SU-DHL-6 (cell line): ENCODE measurements around the gene KRTAP4-5.

Experiments used
- H2AFZ ChIP-seq: fragments of 200-600 bp; sonication (generic); 2 replicates; pipeline ENCODE4 v1.6.1; 2014; ENCODE audit warnings: low read depth, mild to moderate bottlenecking, moderate library complexity, mixed read lengths, antibody characterized with exemption, low read length; ENCODE audit not compliant: severe bottlenecking
- H3F3A ChIP-seq: fragments of 200-600 bp; shearing (Covaris generic); 2 replicates; pipeline ENCODE4 v1.6.0; 2016; ENCODE audit warnings: antibody characterized with exemption, mild to moderate bottlenecking; ENCODE audit not compliant: insufficient read depth
- H3K27ac ChIP-seq: fragments of 200-600 bp; sonication (generic); 2 replicates; pipeline ENCODE4 v1.5.1; 2016; ENCODE audit warnings: low read depth, mild to moderate bottlenecking, low read length, moderate library complexity, mixed read lengths
- H3K27me3 ChIP-seq: fragments of 200-600 bp; sonication (generic), shearing (Covaris generic); 2 replicates; pipeline ENCODE4 v1.6.0; 2014; ENCODE audit warnings: mild to moderate bottlenecking, low read length
- H3K36me3 ChIP-seq: fragments of 200-600 bp; sonication (generic); 2 replicates; pipeline ENCODE4 v1.6.1; 2014; ENCODE audit warnings: mild to moderate bottlenecking, low read length, mixed read lengths
- H3K4me2 ChIP-seq: fragments of 300-600, 200-600 bp; shearing (Covaris generic), sonication (generic); 2 replicates; pipeline ENCODE4 v1.6.0; 2014; ENCODE audit warnings: low read length, low read depth, mild to moderate bottlenecking; ENCODE audit not compliant: poor library complexity, severe bottlenecking
- H3K4me3 ChIP-seq: fragments of 200-600 bp; sonication (generic); 2 replicates; pipeline ENCODE4 v1.5.1; 2014; ENCODE audit warnings: antibody characterized with exemption, low read length, mild to moderate bottlenecking, mixed read lengths; ENCODE audit not compliant: insufficient read depth, poor library complexity, severe bottlenecking
- H3K79me2 ChIP-seq: fragments of 200-600 bp; sonication (generic); 2 replicates; pipeline ENCODE4 v1.6.1; 2014; ENCODE audit warnings: mild to moderate bottlenecking, low read length, moderate library complexity; ENCODE audit not compliant: insufficient read depth
- H3K9ac ChIP-seq: fragments of 200-600 bp; sonication (generic); 2 replicates; pipeline ENCODE4 v1.7.0; 2014; ENCODE audit warnings: mild to moderate bottlenecking, low read length
- H3K9me2 ChIP-seq: fragments of 200-600 bp; sonication (generic); replicated peaks from 2 replicates; pipeline ENCODE4 v1.6.1; 2014; ENCODE audit warnings: low read length; ENCODE audit not compliant: insufficient read depth
- H3K9me3 ChIP-seq: fragments of 200-600 bp; sonication (generic); 2 replicates; pipeline ENCODE4 v1.6.1; 2014; ENCODE audit warnings: low read length, mixed read lengths; ENCODE audit not compliant: insufficient read depth
- H4K20me1 ChIP-seq: fragments of 200-600 bp; sonication (generic); 2 replicates; pipeline ENCODE4 v1.6.1; 2014; ENCODE audit warnings: low read depth, mild to moderate bottlenecking, antibody characterized with exemption, low read length, moderate library complexity, mixed read lengths
- EZH2phosphoT487 ChIP-seq: fragments of 200-600 bp; sonication (generic), shearing (Covaris generic); conservative IDR thresholded peaks from 2 replicates; pipeline ENCODE4 v1.6.1; 2018; ENCODE audit warnings: mild to moderate bottlenecking, antibody characterized with exemption, low read length, moderate library complexity, mixed read lengths
- TF ChIP-seq, protein P1 (sequence below): fragments of 200-600 bp; sonication (generic); IDR thresholded peaks from one replicate; pipeline ENCODE4 v1.5.1; 2017; ENCODE audit warnings: antibody characterized with exemption, mild to moderate bottlenecking, low read length, moderate library complexity; ENCODE audit not compliant: insufficient read depth, poor library complexity, severe bottlenecking

KRTAP4-5 gene

DNA sequence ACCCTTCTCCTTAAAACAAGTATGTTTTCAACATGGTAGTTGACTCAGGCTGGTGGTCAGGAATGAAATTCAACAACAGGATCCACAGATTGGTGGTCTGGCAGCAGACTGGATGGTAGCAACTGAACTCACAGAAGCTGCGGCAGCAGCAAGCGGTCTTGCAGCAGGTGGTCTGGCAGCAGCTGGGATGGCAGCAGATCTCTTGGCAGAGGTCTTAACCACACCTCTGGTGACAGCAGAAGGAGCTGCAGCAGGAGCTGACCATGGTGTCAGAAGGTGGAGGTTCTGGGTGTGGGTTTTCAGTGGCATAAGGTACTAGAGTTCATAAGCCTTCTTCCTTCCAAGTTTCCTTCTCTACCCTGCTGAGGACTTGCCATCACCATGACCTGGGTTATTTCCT is 37.2 kb upstream of the KRTAP4-5 start:
- no peak overlapping the region for H3K27ac ChIP-seq
- H3K9ac ChIP-seq = no peak overlapping the region
- TF ChIP-seq, protein P1, sequence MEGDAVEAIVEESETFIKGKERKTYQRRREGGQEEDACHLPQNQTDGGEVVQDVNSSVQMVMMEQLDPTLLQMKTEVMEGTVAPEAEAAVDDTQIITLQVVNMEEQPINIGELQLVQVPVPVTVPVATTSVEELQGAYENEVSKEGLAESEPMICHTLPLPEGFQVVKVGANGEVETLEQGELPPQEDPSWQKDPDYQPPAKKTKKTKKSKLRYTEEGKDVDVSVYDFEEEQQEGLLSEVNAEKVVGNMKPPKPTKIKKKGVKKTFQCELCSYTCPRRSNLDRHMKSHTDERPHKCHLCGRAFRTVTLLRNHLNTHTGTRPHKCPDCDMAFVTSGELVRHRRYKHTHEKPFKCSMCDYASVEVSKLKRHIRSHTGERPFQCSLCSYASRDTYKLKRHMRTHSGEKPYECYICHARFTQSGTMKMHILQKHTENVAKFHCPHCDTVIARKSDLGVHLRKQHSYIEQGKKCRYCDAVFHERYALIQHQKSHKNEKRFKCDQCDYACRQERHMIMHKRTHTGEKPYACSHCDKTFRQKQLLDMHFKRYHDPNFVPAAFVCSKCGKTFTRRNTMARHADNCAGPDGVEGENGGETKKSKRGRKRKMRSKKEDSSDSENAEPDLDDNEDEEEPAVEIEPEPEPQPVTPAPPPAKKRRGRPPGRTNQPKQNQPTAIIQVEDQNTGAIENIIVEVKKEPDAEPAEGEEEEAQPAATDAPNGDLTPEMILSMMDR = no peak
- TF ChIP-seq EZH2phosphoT487 = no peak
- H2AFZ ChIP-seq = no peak overlapping the region
- H3K4me2 ChIP-seq = no peak overlapping the region
- no peak overlapping the region for H3K4me3 ChIP-seq
- no peaks in the 10 kb centered on the region for H3K36me3 ChIP-seq
- no peaks in the 10 kb centered on the region for H3K9me3 ChIP-seq
- no peaks in the 10 kb centered on the region for H3K27me3 ChIP-seq
- H3K9me2 ChIP-seq = no peaks in the 10 kb centered on the region
- H3F3A ChIP-seq = no peaks in the 10 kb centered on the region
- H4K20me1 ChIP-seq = no peaks in the 10 kb centered on the region
- H3K79me2 ChIP-seq = no peaks in the 10 kb centered on the region

DNA sequence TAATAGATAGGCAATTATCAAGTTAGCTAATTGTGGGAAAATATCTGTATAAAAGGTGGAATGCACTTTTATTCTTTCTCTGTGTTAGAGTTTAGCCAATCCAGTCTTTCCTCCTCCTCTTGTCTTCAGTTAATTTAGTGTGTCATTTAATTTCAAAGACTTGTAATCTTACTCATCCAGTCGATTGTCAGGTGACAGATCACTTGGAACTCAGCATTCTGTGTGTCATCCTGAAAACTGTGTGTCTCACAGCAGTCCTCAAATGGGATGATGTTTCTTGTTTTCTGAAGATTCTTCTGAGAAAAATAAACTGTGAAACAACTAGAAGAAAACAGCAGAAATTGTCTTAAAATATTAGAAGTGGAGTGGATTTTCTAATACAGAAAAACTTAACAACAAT is 35.4 kb upstream of the KRTAP4-5 start:
- H3F3A ChIP-seq = no peaks in the 10 kb centered on the region
- no peak overlapping the region for H3K9ac ChIP-seq
- no peaks in the 10 kb centered on the region for H3K9me2 ChIP-seq
- TF ChIP-seq EZH2phosphoT487 = no peak
- TF ChIP-seq, protein P1 = no peak
- no peaks in the 10 kb centered on the region for H3K9me3 ChIP-seq
- 0 out of 2 replicates have a peak, but pooled peaks cover 3% of the 10 kb centered on the region for H3K27me3 ChIP-seq
- no peaks in the 10 kb centered on the region for H3K36me3 ChIP-seq
- H2AFZ ChIP-seq = no peak overlapping the region
- H3K27ac ChIP-seq = no peak overlapping the region
- no peaks in the 10 kb centered on the region for H3K79me2 ChIP-seq
- H3K4me3 ChIP-seq = no peak overlapping the region
- no peaks in the 10 kb centered on the region for H4K20me1 ChIP-seq
- no peak overlapping the region for H3K4me2 ChIP-seq

- no peak for TF ChIP-seq EZH2phosphoT487
- TF ChIP-seq, protein P1 = no peak
- no peaks in the 10 kb centered on the region for H3K9me3 ChIP-seq
- no peak within 1 kb of the TSS for H3K4me3 ChIP-seq
- H3K4me2 ChIP-seq = no peak within 1 kb of the TSS
- no peak within 1 kb of the TSS for H3K27ac ChIP-seq
- no peak within 1 kb of the TSS for H3K9ac ChIP-seq
- no peaks in the 10 kb centered on the region for H3F3A ChIP-seq
- H3K36me3 ChIP-seq = no peaks in the 10 kb centered on the region
- no peaks in the 10 kb centered on the region for H4K20me1 ChIP-seq
- H3K9me2 ChIP-seq = no peaks in the 10 kb centered on the region
- H2AFZ ChIP-seq = no peak within 1 kb of the TSS
- 0 out of 2 replicates have a peak, but pooled peaks cover 3% of the 10 kb centered on the region for H3K27me3 ChIP-seq
- no peaks in the 10 kb centered on the region for H3K79me2 ChIP-seq
Measured at GRCh38 chr17:41184480-41184961, 34.9 kb upstream of the KRTAP4-5 start, which contains the start of gene KRTAP4-1. Gene KRTAP4-1 (minus strand): TSS chr17:41184911. CDS start chr17:41184854, 57 bp downstream.
